ENCODE measurements around the gene PPP3CA.

The PPP3CA gene

GRCh38 chr4:101288365-101289145 lies 58.8 kb downstream of the PPP3CA start:
- DNase-seq (ENCODE audit: low read depth in 2 of 2): no peak

DNA sequence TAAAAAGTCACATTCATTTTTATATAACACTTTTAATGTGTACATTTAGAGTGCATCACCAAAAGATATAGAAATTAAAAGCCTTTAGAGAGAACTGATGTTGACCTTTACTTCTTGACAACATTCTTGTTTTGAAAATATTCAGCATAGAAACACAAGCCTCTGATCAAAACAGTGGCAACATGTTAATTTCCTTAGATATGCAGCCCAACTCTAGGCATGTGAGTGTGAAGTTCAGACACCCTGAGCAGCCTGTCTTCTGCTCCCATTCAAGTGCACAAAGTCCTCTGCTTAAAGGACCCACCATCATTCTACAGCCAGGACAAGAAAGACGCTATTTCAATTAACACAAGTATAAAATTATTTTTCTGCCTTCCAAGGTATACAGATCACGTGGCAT lies 60.0 kb downstream of the PPP3CA start:
- DNase-seq (ENCODE audit: low read depth in 2 of 2): no peak

GRCh38 chr4:101286663-101287062 lies 60.7 kb downstream of the PPP3CA start:
- DNase-seq (ENCODE audit: low read depth in 2 of 2): no peak

DNA sequence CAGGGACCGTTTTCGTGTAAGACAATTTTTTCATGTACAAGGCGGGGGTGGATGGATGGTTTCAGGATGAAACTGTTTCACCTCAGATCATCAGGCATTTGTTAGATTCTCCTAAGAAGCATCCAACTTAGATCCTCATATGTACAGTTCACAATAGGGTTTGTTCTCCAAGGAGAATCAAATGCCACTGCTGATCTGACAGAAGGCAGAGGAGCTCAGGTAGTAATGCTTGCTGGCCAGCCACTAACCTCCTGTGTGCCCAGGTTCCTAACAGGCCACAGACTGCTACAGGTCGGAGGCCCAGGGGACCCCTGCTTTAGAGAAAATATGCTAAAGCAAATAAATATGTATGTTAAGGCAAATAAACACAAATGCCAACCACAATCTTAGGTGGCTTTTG lies 61.3 kb downstream of the PPP3CA start:
- DNase-seq (ENCODE audit: low read depth in 2 of 2): no peak

- no peak for DNase-seq (ENCODE audit: low read depth in 2 of 2)
Observed at GRCh38 chr4:101284546-101284945, 62.8 kb downstream of the PPP3CA start.

- no peak for DNase-seq (ENCODE audit: low read depth in 2 of 2)
Observed at GRCh38 chr4:101283434-101283833, 63.9 kb downstream of the PPP3CA start.

DNA sequence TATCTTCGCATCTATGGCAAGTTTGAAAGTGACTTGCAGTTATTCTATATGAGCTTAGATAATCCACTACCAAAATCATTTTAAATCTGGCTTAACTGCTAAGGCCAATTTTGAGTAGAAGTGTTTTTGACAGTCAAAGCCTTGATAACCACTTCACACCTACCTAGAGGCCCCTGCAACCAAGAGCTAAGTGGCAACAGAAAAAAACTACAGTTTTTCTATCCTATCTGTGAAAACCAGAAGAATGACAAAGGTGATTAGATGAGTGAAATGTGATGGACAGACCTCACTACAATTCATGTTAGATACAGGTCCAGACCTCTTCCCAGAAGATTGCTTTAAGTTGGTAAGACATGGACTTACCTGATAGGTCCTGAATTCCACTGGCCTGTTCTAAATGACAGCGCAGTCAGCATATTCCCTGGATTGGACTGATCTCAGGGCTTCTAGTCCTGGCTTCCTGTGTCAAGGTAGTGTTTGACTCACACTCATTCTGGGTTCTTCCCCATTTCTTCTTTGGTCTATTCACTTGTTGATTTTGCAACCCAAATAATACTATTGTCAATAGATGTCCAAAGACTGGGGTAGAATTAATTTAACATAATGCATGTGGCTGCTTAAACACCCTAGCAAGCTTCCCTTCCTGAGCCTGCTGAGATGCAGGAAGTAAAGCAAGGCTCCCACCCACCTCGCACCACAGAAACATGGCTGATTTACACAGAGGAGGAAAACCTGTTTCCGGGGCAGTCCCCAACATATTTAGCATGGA lies 65.1 kb downstream of the PPP3CA start:
- no peak for DNase-seq (ENCODE audit: low read depth in 2 of 2)

DNA sequence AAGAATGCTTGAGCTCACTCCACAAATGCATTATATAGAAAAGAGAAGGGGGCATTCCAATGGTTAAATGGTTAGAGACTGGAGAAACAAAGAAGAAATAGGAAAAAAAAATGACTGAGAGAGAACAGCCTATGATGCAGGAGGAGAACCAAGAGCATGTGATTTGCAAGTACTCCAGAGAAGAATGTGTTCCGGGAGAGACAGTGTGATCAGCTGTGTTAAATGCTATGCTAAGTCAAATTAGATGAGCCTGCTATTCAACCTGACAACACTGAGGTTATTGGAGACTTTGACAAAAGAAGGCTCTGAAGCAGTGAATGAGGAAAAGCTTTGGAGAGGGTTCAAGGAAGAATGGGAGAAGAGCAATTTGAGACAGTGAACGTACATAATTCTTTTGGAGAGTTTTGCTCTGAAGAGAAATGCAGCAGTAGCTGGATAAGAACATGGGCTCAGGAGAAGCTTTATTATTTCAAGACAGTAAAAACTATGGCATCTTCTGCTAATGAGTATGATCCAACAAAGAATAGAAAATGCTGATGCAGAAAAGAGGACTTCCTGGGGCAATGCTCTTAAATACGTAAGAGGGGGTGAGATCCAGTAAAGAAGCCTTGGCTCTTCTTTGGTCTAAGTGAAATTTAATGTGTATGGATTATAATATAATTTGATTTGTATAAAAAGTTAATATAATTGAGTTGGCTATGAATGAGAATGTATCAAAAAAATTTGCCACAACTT lies 66.3 kb downstream of the PPP3CA start:
- DNase-seq (ENCODE audit: low read depth in 2 of 2): no peak

DNA sequence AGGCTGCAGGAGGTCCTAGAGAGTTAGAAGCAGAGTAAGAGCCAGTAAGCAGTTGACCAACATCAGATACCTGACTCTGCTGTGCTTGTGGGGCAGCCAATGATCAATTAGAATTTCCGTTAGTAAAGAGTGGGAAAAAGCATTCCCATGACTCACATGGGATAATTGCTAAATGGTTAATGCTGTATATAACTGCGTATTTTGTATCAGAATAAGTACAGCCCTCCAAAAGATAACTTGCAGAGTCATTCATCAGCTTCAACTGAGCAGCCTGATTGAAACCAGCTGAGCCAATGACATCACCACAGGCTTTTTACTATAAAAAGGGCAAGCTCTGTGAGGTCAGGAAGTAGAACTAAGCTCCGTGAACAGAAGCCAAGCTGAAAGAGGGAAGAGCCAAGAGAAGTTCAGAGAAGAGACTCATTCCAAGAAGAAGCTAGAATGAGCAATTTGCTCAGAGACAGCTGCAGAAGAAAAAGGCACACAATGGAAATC lies 67.9 kb downstream of the PPP3CA start:
- no peak for DNase-seq (ENCODE audit: low read depth in 2 of 2)

GRCh38 chr4:101277671-101278070 lies 69.7 kb downstream of the PPP3CA start:
- no peak for DNase-seq (ENCODE audit: low read depth in 2 of 2)

DNA sequence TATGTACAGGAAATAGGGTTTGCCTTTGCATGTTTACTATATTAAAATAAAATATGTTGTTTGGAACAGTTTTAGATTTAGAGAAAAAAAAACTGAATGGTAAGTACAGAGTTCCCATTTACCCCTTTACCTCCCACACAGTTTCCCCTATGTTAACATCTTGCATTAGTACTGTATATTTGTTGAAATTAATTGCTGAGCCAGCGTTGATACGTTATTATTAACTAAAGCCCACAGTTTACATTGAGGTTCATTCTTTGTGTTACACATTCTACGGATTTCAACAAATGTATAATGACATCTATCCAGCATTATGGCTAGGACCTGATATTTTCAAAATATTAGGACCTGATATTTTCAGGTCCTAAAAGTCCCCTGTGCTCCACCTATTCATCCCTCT lies 70.7 kb downstream of the PPP3CA start:
- DNase-seq (ENCODE audit: low read depth in 2 of 2): no peak

- DNase-seq (ENCODE audit: low read depth in 2 of 2): no peak
Observed at GRCh38 chr4:101274888-101275752, 72.2 kb downstream of the PPP3CA start.

- no peak for DNase-seq (ENCODE audit: low read depth in 2 of 2)
Observed at GRCh38 chr4:101271516-101271915, 75.8 kb downstream of the PPP3CA start.

DNA sequence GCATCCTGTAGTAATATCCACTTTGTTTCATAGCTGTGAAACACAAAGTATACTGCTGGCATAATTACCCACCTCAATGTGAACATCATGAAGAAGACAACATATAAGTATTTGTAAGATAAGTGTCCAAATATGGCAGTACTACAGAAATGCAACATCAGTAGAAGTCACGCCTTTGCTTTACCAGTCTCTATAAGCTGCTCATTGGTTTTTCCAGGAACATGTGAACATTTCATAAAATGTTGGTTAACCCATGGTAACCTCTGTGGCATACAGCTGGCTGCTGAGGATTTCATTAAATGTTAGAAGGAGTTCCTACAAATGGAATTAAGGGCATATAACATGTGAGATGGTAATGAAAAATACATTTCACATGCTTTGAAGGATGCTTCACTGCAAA lies 77.6 kb downstream of the PPP3CA start:
- no peak for DNase-seq (ENCODE audit: low read depth in 2 of 2)

DNA sequence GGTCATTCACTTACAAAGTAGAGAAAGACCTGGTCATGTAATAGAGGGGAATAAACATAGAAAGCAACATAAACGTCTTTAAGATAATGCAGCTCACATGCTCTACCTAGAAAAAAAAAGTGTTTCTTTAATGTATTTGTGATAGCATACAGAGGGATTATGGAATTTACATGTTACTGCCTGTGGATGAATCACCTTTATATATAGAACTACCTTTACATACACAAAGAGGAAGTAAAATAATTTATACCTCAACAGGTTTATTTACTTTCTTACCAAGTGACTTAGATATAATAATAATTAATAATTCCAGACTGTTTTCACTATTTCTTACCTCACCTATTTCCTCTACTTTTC lies 81.5 kb downstream of the PPP3CA start:
- DNase-seq (ENCODE audit: low read depth in 2 of 2): no peak

DNA sequence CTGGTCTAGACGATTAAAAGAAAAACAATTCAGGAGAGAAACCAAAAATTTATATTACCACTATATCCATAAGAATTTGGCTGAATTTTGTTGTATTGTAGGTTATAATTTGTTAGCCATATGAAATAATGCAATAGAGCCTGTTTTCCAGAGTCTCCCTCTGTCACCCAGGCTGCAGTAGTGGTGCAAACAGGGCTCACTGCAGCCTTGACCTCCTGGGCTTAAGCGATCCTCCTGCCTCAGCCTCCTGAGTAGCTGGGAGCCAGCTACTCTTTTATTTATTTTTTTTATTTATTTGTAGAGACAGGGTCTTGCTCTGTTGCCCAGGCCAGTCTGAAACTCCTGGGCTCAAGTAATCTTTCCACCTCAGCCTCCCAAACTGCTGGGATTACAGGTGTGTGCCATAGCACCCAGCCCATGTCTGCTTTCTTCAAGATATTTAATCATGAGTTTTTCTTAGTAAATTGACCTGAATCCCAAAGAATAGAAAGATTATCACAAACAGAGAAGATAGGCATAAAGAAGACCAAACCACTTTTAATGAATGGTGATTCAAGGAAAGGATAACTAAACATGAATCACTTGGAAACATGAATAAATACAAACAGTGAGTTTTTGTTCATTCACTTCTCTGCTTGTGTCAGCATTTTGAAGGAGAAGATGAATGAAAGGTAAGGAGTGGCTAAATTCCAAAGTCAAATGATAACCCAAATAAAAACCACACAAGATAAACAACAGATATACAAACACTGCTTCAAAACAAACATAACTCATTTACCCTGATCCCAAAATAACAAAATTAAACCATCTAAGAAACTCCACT lies 82.1 kb downstream of the PPP3CA start:
- no peak for DNase-seq (ENCODE audit: low read depth in 2 of 2)

GRCh38 chr4:101264512-101264911 lies 82.8 kb downstream of the PPP3CA start:
- DNase-seq (ENCODE audit: low read depth in 2 of 2): no peak

DNA sequence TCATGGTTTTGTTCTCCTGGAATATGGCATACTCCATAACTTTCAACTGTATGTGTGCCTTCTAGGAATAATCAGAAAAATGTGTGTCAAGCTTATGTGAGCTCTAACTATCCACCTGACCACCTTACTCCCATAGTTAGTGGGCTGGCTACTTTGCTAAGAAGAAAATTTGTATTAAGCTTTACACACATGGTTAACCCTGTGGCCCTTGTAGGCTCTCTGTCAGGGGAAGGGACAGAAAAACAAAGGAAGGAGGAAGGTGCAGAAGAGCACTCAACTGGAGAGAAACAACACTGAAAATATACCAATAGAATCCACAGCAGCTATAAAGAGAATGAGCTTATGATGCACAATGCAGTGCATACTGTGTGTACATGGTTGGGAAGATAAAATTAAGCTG lies 84.6 kb downstream of the PPP3CA start:
- DNase-seq (ENCODE audit: low read depth in 2 of 2): no peak

DNA sequence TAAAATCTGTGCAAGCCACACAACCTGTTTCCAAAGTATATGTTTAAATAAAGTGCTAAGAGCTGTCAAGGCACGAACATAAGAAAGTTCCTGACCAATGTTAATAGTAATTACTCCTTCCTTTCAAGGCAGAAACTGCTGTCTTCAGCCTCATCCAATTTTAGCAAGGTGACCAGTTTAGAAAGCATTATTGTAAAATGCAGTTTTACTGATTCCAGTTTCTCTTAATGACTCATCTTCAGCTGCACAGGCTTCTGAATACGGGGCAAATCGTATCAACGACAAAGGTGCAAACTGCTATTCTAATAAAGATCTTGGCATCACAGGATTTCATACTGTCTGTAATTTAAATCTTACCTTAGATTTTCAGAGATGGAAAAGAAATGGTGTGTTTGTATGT lies 87.5 kb downstream of the PPP3CA start:
- DNase-seq (ENCODE audit: low read depth in 2 of 2): no peak

- no peak for DNase-seq (ENCODE audit: low read depth in 2 of 2)
Observed at GRCh38 chr4:101258883-101259282, 88.4 kb downstream of the PPP3CA start.

- DNase-seq (ENCODE audit: low read depth in 2 of 2): no peak
Observed at GRCh38 chr4:101256222-101256621, 91.1 kb downstream of the PPP3CA start.
